ENCODE measurements around the gene NT5C3A.
"Not testable (repeated sequence)": the region's sequence is repeated elsewhere in the genome, so short reads cannot be mapped to it uniquely, and the experiment has no call there.

NT5C3A gene

GRCh38 chr7:33039903-33040292 lies 22.7 kb downstream of the NT5C3A start:
- DNase-seq = no peak

GRCh38 chr7:33039257-33039902 lies 23.2 kb downstream of the NT5C3A start:
- no peak for DNase-seq

- no peak for DNase-seq
These were observed 23.9 kb downstream of the NT5C3A start for GRCh38 chr7:33038639-33039038.

GRCh38 chr7:33035776-33036175 lies 26.8 kb downstream of the NT5C3A start:
- DNase-seq = no peak

- DNase-seq = no peak
These were observed 38.3 kb downstream of the NT5C3A start for GRCh38 chr7:33024189-33024757.

GRCh38 chr7:33012364-33012763 lies 50.2 kb downstream of the NT5C3A start:
- DNase-seq = no peak

- DNase-seq = no peak
These were observed 52.8 kb downstream of the NT5C3A start for GRCh38 chr7:33009734-33010133.

GRCh38 chr7:33005690-33006089 lies 56.9 kb downstream of the NT5C3A start:
- DNase-seq = not testable (repeated sequence)

- not testable (repeated sequence) for DNase-seq
These were observed 57.4 kb downstream of the NT5C3A start for GRCh38 chr7:33005193-33005592.

GRCh38 chr7:33004104-33004616 lies 58.4 kb downstream of the NT5C3A start:
- not testable (repeated sequence) for DNase-seq

GRCh38 chr7:33003111-33003510 lies 59.5 kb downstream of the NT5C3A start:
- not testable (repeated sequence) for DNase-seq

GRCh38 chr7:32999380-32999779 lies 63.2 kb downstream of the NT5C3A start:
- DNase-seq = not testable (repeated sequence)

GRCh38 chr7:32998361-32999171 lies 64.0 kb downstream of the NT5C3A start:
- DNase-seq = not testable (repeated sequence)

GRCh38 chr7:32997956-32998355 lies 64.6 kb downstream of the NT5C3A start:
- DNase-seq = not testable (repeated sequence)

- not testable (repeated sequence) for DNase-seq
These were observed 69.8 kb downstream of the NT5C3A start for GRCh38 chr7:32992750-32993149.

GRCh38 chr7:32991975-32992700 lies 70.4 kb downstream of the NT5C3A start:
- not testable (repeated sequence) for DNase-seq

GRCh38 chr7:32991068-32991585 lies 71.4 kb downstream of the NT5C3A start:
- DNase-seq = not testable (repeated sequence)

GRCh38 chr7:32988148-32988547 lies 74.4 kb downstream of the NT5C3A start:
- not testable (repeated sequence) for DNase-seq

GRCh38 chr7:32979902-32980301 lies 82.7 kb downstream of the NT5C3A start:
- DNase-seq = not testable (repeated sequence)

GRCh38 chr7:32979246-32979645 lies 83.3 kb downstream of the NT5C3A start:
- DNase-seq = not testable (repeated sequence)

GRCh38 chr7:32977159-32977558 lies 85.4 kb downstream of the NT5C3A start:
- DNase-seq = not testable (repeated sequence)

- not testable (repeated sequence) for DNase-seq
These were observed 90.6 kb downstream of the NT5C3A start for GRCh38 chr7:32971967-32972366.

- not testable (repeated sequence) for DNase-seq
These were observed 95.4 kb downstream of the NT5C3A start for GRCh38 chr7:32967268-32967582.
